Hematopoietic multipotent progenitor cell (in vitro differentiated cells): ENCODE results near the gene FAM210A. TPM values are rescaled to one million over a fixed set of nuclear protein-coding genes. Genes with fewer than 3 reads are reported as not detected.
A peak's percentile ranks its signal among the peaks of the same experiment; 100 is the strongest.

Source experiments
- DNase-seq, 3 donors: peaks; one replicate each; pipeline ENCODE4 v3.0.0-alpha.2; 2011 to 2015; ENCODE audit warnings: low read depth in 2 of 3, low spot score in 2 of 3
- total RNA-seq: library from RNA; depleted of rRNA; stranded (reverse); fragments of >200 nt; gene quantifications from one replicate; pipeline ENCODE4 v1.2.3, GENCODE V29; 2012

FAM210A gene
- total RNA-seq, 1 donor, result 13.7 TPM

- DNase-seq, result no peak
These were observed 101.7 kb downstream of the FAM210A start for GRCh38 chr18:13624563-13625237.

- no peak for DNase-seq
These were observed 102.5 kb downstream of the FAM210A start for GRCh38 chr18:13623871-13624270.

- DNase-seq, result no peak
These were observed 103.0 kb downstream of the FAM210A start for GRCh38 chr18:13623348-13623747.

GRCh38 chr18:13622751-13623150 lies 103.6 kb downstream of the FAM210A start:
- no peak for DNase-seq

- DNase-seq, result no peak
These were observed 104.3 kb downstream of the FAM210A start for GRCh38 chr18:13621886-13622619.

- DNase-seq, result no peak
These were observed 104.9 kb downstream of the FAM210A start for GRCh38 chr18:13621446-13621849.

GRCh38 chr18:13620818-13621445 lies 105.4 kb downstream of the FAM210A start:
- no peak for DNase-seq

GRCh38 chr18:13620206-13620672 lies 106.1 kb downstream of the FAM210A start:
- DNase-seq, result no peak

GRCh38 chr18:13619505-13620205 lies 106.7 kb downstream of the FAM210A start:
- DNase-seq, result no peak

- DNase-seq, result no peak
These were observed 107.5 kb downstream of the FAM210A start for GRCh38 chr18:13618760-13619438.

- no peak for DNase-seq
These were observed 108.4 kb downstream of the FAM210A start for GRCh38 chr18:13617826-13618515.

GRCh38 chr18:13616525-13617035 lies 109.8 kb downstream of the FAM210A start:
- no peak for DNase-seq

GRCh38 chr18:13616041-13616440 lies 110.3 kb downstream of the FAM210A start:
- DNase-seq, result no peak

- DNase-seq, result no peak
These were observed 110.9 kb downstream of the FAM210A start for GRCh38 chr18:13615432-13615861.

GRCh38 chr18:13614641-13615288 lies 111.6 kb downstream of the FAM210A start:
- peak in 1 of 3 donors; percentile 51 for DNase-seq

GRCh38 chr18:13613591-13614501 lies 112.5 kb downstream of the FAM210A start:
- DNase-seq, result no peak
